Measurements from ENCODE around the gene TEDDM1. TPM values are rescaled to one million over a fixed set of nuclear protein-coding genes. Genes with fewer than 3 reads are reported as not detected.

TEDDM1 gene
- total and polyA plus RNA-seq, 2 experiments from 2014 or later: not detected

DNA sequence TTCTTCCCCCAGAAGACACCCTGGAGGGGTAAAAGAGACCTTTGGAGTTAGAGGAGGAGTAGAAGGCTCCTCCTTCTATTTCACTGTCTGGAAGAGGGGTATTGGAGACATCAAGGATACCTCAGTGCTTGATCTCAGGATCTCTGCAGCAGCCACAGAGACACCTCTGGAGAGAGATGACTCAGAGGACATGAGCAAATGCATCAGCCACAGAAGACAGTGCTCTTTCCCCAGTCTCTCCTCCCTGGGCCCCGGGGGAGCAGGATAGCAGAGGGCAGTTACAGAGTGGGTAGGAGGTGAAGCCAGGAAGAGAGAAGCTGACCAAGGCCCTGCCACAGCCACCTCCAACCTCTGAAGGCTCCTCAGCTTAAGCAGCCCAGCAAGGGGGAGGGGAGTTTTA is 15.3 kb upstream of the TEDDM1 start:
- no peaks in the 10 kb centered on the region for H3K4me1 Mint-ChIP-seq
- ATAC-seq: no peak
- Histone ChIP-seq H3K4me3 (no peak overlapping the region), H2AFZ (no peak overlapping the region), H3F3A (replicated peaks; ENCODE audit: low read depth) (no peaks in the 10 kb centered on the region), H3K27me3 (ENCODE audit: insufficient read depth) (no peaks in the 10 kb centered on the region), H4K20me1 (replicated peaks; ENCODE audit: insufficient read depth) (no peaks in the 10 kb centered on the region), H3K9me2 (ENCODE audit: insufficient read depth) (no peaks in the 10 kb centered on the region), H3K4me1 (ENCODE audit: insufficient read depth) (no peaks in the 10 kb centered on the region), H3K79me2 (replicated peaks; ENCODE audit: insufficient read depth) (no peaks in the 10 kb centered on the region), H3K36me3 (ENCODE audit: insufficient read depth) (no peaks in the 10 kb centered on the region), H3K27ac (ENCODE audit: low read depth) (no peak overlapping the region), H3K4me2 (no peak overlapping the region)
- TF ChIP-seq POLR2AphosphoS5 (IDR thresholded peaks at IDR 0.05; ENCODE audit: low read depth) (no peak), ZNF114 (CRISPR knock-in tag; IDR thresholded peaks at IDR 0.05) (no peak), JUNB (IDR thresholded peaks at IDR 0.05; ENCODE audit: unreplicated experiment) (no peak), REST (IDR thresholded peaks at IDR 0.05; ENCODE audit: unreplicated experiment) (no peak), EZH2 (IDR thresholded peaks at IDR 0.05; ENCODE audit: low read depth, unreplicated experiment) (no peak), CREB1 (CRISPR knock-in tag; IDR thresholded peaks at IDR 0.05; ENCODE audit: low read depth) (no peak), NANOG (IDR thresholded peaks at IDR 0.05; ENCODE audit: borderline replicate concordance) (no peak), ZNF462 (CRISPR knock-in tag; IDR thresholded peaks at IDR 0.05) (no peak), EZH2phosphoT487 (IDR thresholded peaks at IDR 0.05; ENCODE audit: unreplicated experiment) (no peak), STAT1 (IDR thresholded peaks at IDR 0.05; ENCODE audit: unreplicated experiment) (no peak)
- TF ChIP-seq, protein P1, sequence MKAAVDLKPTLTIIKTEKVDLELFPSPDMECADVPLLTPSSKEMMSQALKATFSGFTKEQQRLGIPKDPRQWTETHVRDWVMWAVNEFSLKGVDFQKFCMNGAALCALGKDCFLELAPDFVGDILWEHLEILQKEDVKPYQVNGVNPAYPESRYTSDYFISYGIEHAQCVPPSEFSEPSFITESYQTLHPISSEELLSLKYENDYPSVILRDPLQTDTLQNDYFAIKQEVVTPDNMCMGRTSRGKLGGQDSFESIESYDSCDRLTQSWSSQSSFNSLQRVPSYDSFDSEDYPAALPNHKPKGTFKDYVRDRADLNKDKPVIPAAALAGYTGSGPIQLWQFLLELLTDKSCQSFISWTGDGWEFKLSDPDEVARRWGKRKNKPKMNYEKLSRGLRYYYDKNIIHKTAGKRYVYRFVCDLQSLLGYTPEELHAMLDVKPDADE (IDR thresholded peaks at IDR 0.05): no peak
- TF ChIP-seq, protein P2, sequence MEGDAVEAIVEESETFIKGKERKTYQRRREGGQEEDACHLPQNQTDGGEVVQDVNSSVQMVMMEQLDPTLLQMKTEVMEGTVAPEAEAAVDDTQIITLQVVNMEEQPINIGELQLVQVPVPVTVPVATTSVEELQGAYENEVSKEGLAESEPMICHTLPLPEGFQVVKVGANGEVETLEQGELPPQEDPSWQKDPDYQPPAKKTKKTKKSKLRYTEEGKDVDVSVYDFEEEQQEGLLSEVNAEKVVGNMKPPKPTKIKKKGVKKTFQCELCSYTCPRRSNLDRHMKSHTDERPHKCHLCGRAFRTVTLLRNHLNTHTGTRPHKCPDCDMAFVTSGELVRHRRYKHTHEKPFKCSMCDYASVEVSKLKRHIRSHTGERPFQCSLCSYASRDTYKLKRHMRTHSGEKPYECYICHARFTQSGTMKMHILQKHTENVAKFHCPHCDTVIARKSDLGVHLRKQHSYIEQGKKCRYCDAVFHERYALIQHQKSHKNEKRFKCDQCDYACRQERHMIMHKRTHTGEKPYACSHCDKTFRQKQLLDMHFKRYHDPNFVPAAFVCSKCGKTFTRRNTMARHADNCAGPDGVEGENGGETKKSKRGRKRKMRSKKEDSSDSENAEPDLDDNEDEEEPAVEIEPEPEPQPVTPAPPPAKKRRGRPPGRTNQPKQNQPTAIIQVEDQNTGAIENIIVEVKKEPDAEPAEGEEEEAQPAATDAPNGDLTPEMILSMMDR (conservative IDR thresholded peaks at IDR 0.05; ENCODE audit: low read depth in 2 of 2): no peak
- H3K27ac Mint-ChIP-seq: no peak overlapping the region
- no peaks in the 10 kb centered on the region for H3K36me3 Mint-ChIP-seq (ENCODE audit: low read depth)
- no peaks in the 10 kb centered on the region for H3K27me3 Mint-ChIP-seq (ENCODE audit: insufficient read depth, low read depth, poor library complexity)
- no peak overlapping the region for H3K4me3 Mint-ChIP-seq
- H3K9me3 Mint-ChIP-seq: no peaks in the 10 kb centered on the region
- no peak for DNase-seq (ENCODE audit: low spot score)

All from GM23338 (cell line).